GM23248 (cell line): ENCODE data around the gene ANKRD13D. TPM values are rescaled to one million over a fixed set of nuclear protein-coding genes. Genes with fewer than 3 reads are reported as not detected.

Source experiments
- DNase-seq: peaks from one replicate; pipeline ENCODE4 v3.0.0-alpha.2; 2015
- H2AFZ ChIP-seq: fragments of 200-600 bp; sonication (generic); 2 replicates; pipeline ENCODE4 v1.6.1; 2016; ENCODE audit warnings: antibody characterized with exemption
- H3F3A ChIP-seq: fragments of 200-600 bp; sonication (generic); 2 replicates; pipeline ENCODE4 v1.6.1; 2016; ENCODE audit warnings: mild to moderate bottlenecking, antibody characterized with exemption, mixed run types; ENCODE audit not compliant: insufficient read depth
- H3K27ac ChIP-seq: fragments of 200-600 bp; sonication (generic); 2 replicates; pipeline ENCODE4 v1.5.1; 2016; ENCODE audit warnings: mild to moderate bottlenecking
- H3K27me3 ChIP-seq: fragments of 200-600 bp; sonication (generic); replicated peaks from 2 replicates; pipeline ENCODE4 v1.6.1; 2016; ENCODE audit warnings: mild to moderate bottlenecking; ENCODE audit not compliant: insufficient read depth
- H3K36me3 ChIP-seq: fragments of 200-600 bp; sonication (generic); 2 replicates; pipeline ENCODE4 v1.6.1; 2016; ENCODE audit warnings: low read depth, mild to moderate bottlenecking
- H3K4me1 ChIP-seq: fragments of 200-600 bp; sonication (generic); 2 replicates; pipeline ENCODE4 v1.6.1; 2016; ENCODE audit warnings: mild to moderate bottlenecking; ENCODE audit not compliant: insufficient read depth
- H3K4me2 ChIP-seq: fragments of 200-600 bp; sonication (generic); one replicate; pipeline ENCODE4 v1.6.1; 2016; ENCODE audit warnings: mild to moderate bottlenecking; ENCODE audit not compliant: unreplicated experiment
- H3K4me3 ChIP-seq: fragments of 200-600 bp; sonication (generic); 2 replicates; pipeline ENCODE4 v1.5.1; 2016; ENCODE audit warnings: mild to moderate bottlenecking
- H3K79me2 ChIP-seq: fragments of 200-600 bp; sonication (generic); 2 replicates; pipeline ENCODE4 v1.6.1; 2016; ENCODE audit warnings: mild to moderate bottlenecking; ENCODE audit not compliant: insufficient read depth
- H3K9ac ChIP-seq: fragments of 200-600 bp; sonication (generic); 2 replicates; pipeline ENCODE4 v1.6.1; 2016; ENCODE audit warnings: mild to moderate bottlenecking
- H3K9me2 ChIP-seq: fragments of 200-600 bp; sonication (generic); 2 replicates; pipeline ENCODE4 v1.6.1; 2016; ENCODE audit warnings: mixed run types, mild to moderate bottlenecking, moderate library complexity; ENCODE audit not compliant: insufficient read depth
- H3K9me3 ChIP-seq: fragments of 200-600 bp; sonication (generic); one replicate; pipeline ENCODE4 v1.6.1; 2017; ENCODE audit warnings: low read depth
- H4K20me1 ChIP-seq: fragments of 200-600 bp; sonication (generic); 2 replicates; pipeline ENCODE4 v1.6.0; 2016; ENCODE audit not compliant: insufficient read depth
- EZH2 ChIP-seq: fragments of 200-600 bp; sonication (generic); IDR thresholded peaks from 2 replicates; pipeline ENCODE4 v1.6.1; 2018; ENCODE audit warnings: antibody characterized with exemption, mild to moderate bottlenecking; ENCODE audit not compliant: insufficient read depth, poor library complexity, severe bottlenecking
- EZH2phosphoT487 ChIP-seq: fragments of 200-600 bp; sonication (generic); IDR thresholded peaks from 2 replicates; pipeline ENCODE4 v1.6.1; 2018; ENCODE audit warnings: antibody characterized with exemption, moderate library complexity, mild to moderate bottlenecking, low read depth; ENCODE audit not compliant: insufficient read depth
- WGBS, 2 experiments: methylation state at CpG; one replicate each; pipeline ENCODE4 v1.1.6; 2015 to 2017; ENCODE audit warnings: low lambda C conversion rate in 2 of 2, low coverage in 1 of 2; ENCODE audit errors: missing lambda C conversion rate in 2 of 2; 5-methylcytosine and 5-hydroxymethylcytosine counted together
- in situ Hi-C: fragments of 300-500 bp; cut with MboI; formaldehyde crosslinking; loops from 2 replicates; pipeline ENCODE4 v1.15.0; 2020
- polyA plus RNA-seq: library from polyadenylated mRNA; unstranded; fragments of >200 nt; fragmentation: Nextera tagmentation; extraction: Ambion mirVana; gene quantifications from 2 replicates; pipeline ENCODE4 v1.2.1, GENCODE V29; 2016
- total RNA-seq: library from RNA; depleted of rRNA; stranded (reverse); fragments of >200 nt; shearing (Covaris generic); gene quantifications from 2 replicates; pipeline ENCODE4 v1.2.3, GENCODE V29; 2014

The ANKRD13D gene
- total and polyA plus RNA-seq, 2 experiments from 2014 or later = 16.4 to 42.9 TPM

DNA sequence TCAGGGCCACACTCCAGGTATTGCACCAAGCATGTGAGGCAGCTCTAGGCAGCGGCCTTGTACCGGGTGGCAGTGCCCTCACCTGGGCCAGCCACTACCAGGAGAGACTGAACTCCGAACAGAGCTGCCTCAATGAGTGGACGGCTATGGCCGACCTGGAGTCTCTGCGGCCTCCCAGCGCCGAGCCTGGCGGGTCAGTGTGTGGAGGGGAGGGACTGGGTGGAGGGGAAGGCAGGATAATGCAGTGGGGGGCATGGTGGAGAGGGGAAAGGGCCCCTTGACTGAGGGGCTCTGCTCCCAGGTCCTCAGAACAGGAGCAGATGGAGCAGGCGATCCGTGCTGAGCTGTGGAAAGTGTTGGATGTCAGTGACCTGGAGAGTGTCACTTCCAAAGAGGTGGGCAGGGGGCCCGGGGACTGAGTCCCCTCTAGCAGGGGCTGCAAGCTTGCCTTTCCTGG is 18.5 kb downstream of the ANKRD13D start:
- DNase-seq = no peak
- H3K9me3 ChIP-seq = no peaks in the 10 kb centered on the region

GRCh38 chr11:67308031-67308866 is 19.1 kb downstream of the ANKRD13D start:
- Histone ChIP-seq H2AFZ (no peak overlapping the region), H3K27ac (no peak overlapping the region), H3K79me2 (no peaks in the 10 kb centered on the region), H3F3A (no peaks in the 10 kb centered on the region), H3K9me3 (no peaks in the 10 kb centered on the region), H3K9ac (no peak overlapping the region), H3K4me3 (no peak overlapping the region), H4K20me1 (no peaks in the 10 kb centered on the region), H3K4me2 (no peak overlapping the region), H3K9me2 (no peaks in the 10 kb centered on the region), H3K4me1 (0 out of 2 replicates have a peak, but pooled peaks cover 6% of the 10 kb centered on the region), H3K27me3 (no peaks in the 10 kb centered on the region), H3K36me3 (no peaks in the 10 kb centered on the region)
- TF ChIP-seq EZH2phosphoT487 = no peak
- no peak for TF ChIP-seq EZH2
- in situ Hi-C loops = no loop called here
- no peak for DNase-seq
- 92 to 93% methylated on average over 19 to 20 of the region's 20 CpGs for WGBS, 2 experiments

More for the DNA sequence above, 18.5 kb downstream of the ANKRD13D start:
- no peak overlapping the region for H2AFZ ChIP-seq
- H3K79me2 ChIP-seq = no peaks in the 10 kb centered on the region
- H3K9me2 ChIP-seq = no peaks in the 10 kb centered on the region
- no peak overlapping the region for H3K4me2 ChIP-seq
- H3K4me1 ChIP-seq = 0 out of 2 replicates have a peak, but pooled peaks cover 10% of the 10 kb centered on the region
- H3K4me3 ChIP-seq = no peak overlapping the region
- in situ Hi-C loops = no loop called here
- no peak overlapping the region for H3K9ac ChIP-seq
- H3K27ac ChIP-seq = no peak overlapping the region
- H3K27me3 ChIP-seq = no peaks in the 10 kb centered on the region
- H3K36me3 ChIP-seq = no peaks in the 10 kb centered on the region
- H4K20me1 ChIP-seq = no peaks in the 10 kb centered on the region
- no peak for TF ChIP-seq EZH2
- no peak for TF ChIP-seq EZH2phosphoT487
- H3F3A ChIP-seq = no peaks in the 10 kb centered on the region
- 86 to 89% methylated on average over 11 to 12 of the region's 12 CpGs for WGBS, 2 experiments

DNA sequence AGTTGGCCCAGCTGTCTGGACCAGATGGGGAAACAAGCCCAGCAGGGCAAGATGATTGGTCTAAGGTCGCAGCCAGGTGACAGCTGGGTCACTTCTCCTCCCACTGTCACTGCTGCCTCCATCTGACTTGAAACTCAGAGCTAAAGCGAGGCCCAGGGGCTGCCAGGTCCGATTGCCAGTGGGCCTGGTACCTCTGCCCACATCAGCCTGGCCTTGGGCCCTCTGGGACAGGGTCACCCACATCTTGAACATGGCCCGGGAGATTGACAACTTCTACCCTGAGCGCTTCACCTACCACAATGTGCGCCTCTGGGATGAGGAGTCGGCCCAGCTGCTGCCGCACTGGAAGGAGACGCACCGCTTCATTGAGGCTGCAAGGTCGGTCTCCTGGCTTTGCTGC is 20.1 kb downstream of the ANKRD13D start:
- in situ Hi-C loops = no loop called here
- Histone ChIP-seq H3K27ac (no peak overlapping the region), H4K20me1 (no peaks in the 10 kb centered on the region), H3K79me2 (no peaks in the 10 kb centered on the region), H2AFZ (no peak overlapping the region), H3F3A (no peaks in the 10 kb centered on the region), H3K4me1 (0 out of 2 replicates have a peak, but pooled peaks cover 5% of the 10 kb centered on the region), H3K4me3 (no peak overlapping the region), H3K9me3 (no peaks in the 10 kb centered on the region), H3K9me2 (no peaks in the 10 kb centered on the region), H3K9ac (no peak overlapping the region), H3K27me3 (no peaks in the 10 kb centered on the region), H3K4me2 (no peak overlapping the region), H3K36me3 (no peaks in the 10 kb centered on the region)
- TF ChIP-seq EZH2phosphoT487 (no peak), EZH2 (no peak)
- 91 to 92% methylated on average over 11 of the region's 11 CpGs for WGBS, 2 experiments
- no peak for DNase-seq

DNA sequence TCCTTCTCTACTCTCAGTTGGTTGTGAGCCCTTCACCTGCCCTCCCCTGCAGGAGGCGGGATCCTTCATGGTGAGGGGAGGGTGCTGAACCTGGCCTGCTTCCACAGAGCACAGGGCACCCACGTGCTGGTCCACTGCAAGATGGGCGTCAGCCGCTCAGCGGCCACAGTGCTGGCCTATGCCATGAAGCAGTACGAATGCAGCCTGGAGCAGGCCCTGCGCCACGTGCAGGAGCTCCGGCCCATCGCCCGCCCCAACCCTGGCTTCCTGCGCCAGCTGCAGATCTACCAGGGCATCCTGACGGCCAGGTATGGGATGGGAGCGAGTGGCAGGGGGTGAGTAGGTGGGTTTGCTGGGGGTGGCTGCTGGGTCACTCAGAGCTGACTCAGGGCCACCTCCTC is 20.6 kb downstream of the ANKRD13D start:
- H3K4me1 ChIP-seq = no peaks in the 10 kb centered on the region
- H3K9me2 ChIP-seq = no peaks in the 10 kb centered on the region
- no peaks in the 10 kb centered on the region for H3K9me3 ChIP-seq
- no peaks in the 10 kb centered on the region for H4K20me1 ChIP-seq
- H3F3A ChIP-seq = no peaks in the 10 kb centered on the region
- no peak overlapping the region for H3K9ac ChIP-seq
- WGBS, 2 experiments = 91% methylated on average over 14 of the region's 14 CpGs
- in situ Hi-C loops = no loop called here
- no peak overlapping the region for H3K27ac ChIP-seq
- TF ChIP-seq EZH2 = no peak
- no peak for DNase-seq
- H3K4me2 ChIP-seq = no peak overlapping the region
- no peaks in the 10 kb centered on the region for H3K36me3 ChIP-seq
- no peak overlapping the region for H2AFZ ChIP-seq
- no peaks in the 10 kb centered on the region for H3K79me2 ChIP-seq
- H3K4me3 ChIP-seq = no peak overlapping the region
- H3K27me3 ChIP-seq = no peaks in the 10 kb centered on the region
